HCT116 (cell line): ENCODE data around the gene PTCH2.

ENCODE experiments used
- ELF1 ChIP-seq: IDR thresholded peaks from 2 replicates; pipeline ENCODE4 v1.6.1; 2012; ENCODE audit warnings: low read depth, borderline replicate concordance
- EZH2 ChIP-seq: fragments of 200-600 bp; sonication (generic); IDR thresholded peaks from 2 replicates; pipeline ENCODE4 v1.6.1; 2017; ENCODE audit warnings: antibody characterized with exemption, mixed run types
- EZH2phosphoT487 ChIP-seq: fragments of 200-600 bp; IDR thresholded peaks from 2 replicates; pipeline ENCODE4 v1.6.1; 2018; ENCODE audit warnings: antibody characterized with exemption, borderline replicate concordance
- JUND ChIP-seq: IDR thresholded peaks from 2 replicates; pipeline ENCODE4 v1.6.1; 2012
- POLR2A ChIP-seq: IDR thresholded peaks from 2 replicates; pipeline ENCODE4 v1.7.0; 2011; ENCODE audit warnings: borderline replicate concordance; ENCODE audit not compliant: insufficient read depth, insufficient read length; ENCODE audit errors: extremely low read depth
- POLR2AphosphoS5 ChIP-seq: IDR thresholded peaks from 2 replicates; pipeline ENCODE4 v1.6.1; 2011; ENCODE audit warnings: mild to moderate bottlenecking, low read depth, low read length, moderate library complexity
- SP1 ChIP-seq: IDR thresholded peaks from 2 replicates; pipeline ENCODE4 v1.6.1; 2012; ENCODE audit warnings: low read depth
- SRF ChIP-seq: IDR thresholded peaks from 2 replicates; pipeline ENCODE4 v1.6.1; 2012; ENCODE audit warnings: low read depth
- YY1 ChIP-seq: IDR thresholded peaks from 2 replicates; pipeline ENCODE4 v1.6.1; 2011; ENCODE audit warnings: low read length, low read depth, moderate library complexity, mild to moderate bottlenecking; ENCODE audit not compliant: insufficient replicate concordance; ENCODE audit errors: extremely low read depth
- ZFX ChIP-seq: fragments of 450-650 bp; IDR thresholded peaks from 2 replicates; pipeline ENCODE4 v1.6.1; 2017
- TF ChIP-seq, protein P1 (sequence below), 3 experiments: fragments of 200-600 bp in 1 of 3; sonication (generic) in 1 of 3; IDR thresholded peaks in 2 of 3; conservative IDR thresholded peaks in 1 of 3; 2 replicates each; pipeline ENCODE4 v1.5.1; 2012 to 2017; ENCODE audit warnings: low read depth in 2 of 3, low read length in 2 of 3, antibody characterized with exemption in 1 of 3, borderline replicate concordance in 1 of 3, control low read depth in 1 of 3, mild to moderate bottlenecking in 1 of 3, mixed read lengths in 1 of 3, mixed run types in 1 of 3, moderate library complexity in 1 of 3; ENCODE audit not compliant: insufficient read depth in 1 of 3
- TF ChIP-seq, protein P2 (sequence below): IDR thresholded peaks from 2 replicates; pipeline ENCODE4 v1.6.1; 2011; ENCODE audit warnings: mild to moderate bottlenecking, low read length, moderate library complexity; ENCODE audit not compliant: insufficient replicate concordance; ENCODE audit errors: extremely low read depth
- TF ChIP-seq, protein P3 (sequence below): IDR thresholded peaks from 2 replicates; pipeline ENCODE4 v1.6.1; 2012

DNA sequence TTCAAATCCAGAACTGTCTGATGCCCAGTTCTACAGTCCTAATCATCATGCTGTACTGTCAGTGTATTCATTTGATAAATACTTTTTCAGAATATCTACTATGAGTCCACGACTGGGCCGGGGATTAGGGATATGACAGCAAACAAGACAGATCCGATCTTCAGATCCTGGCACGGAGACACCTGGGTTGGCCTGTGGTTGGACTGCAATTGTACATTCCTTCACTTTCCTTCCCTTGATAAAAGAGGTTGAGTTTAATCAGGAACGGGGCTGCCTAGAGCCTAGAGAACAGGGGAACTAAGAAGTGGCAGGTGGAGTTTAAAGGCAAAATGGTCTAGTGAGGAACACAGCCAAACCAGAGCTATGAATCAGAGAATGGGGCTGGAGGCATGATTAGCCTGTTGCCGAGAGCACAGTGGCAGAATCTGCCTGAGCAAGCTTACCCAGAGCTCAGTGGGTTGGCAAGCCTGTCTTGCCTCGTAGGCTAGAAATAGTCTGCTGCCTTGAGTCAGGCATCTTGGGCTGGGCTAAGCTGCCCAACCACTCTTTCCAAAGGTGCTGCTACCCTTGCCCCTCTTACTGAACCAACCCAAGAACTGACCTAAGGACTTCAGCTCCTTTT is 38.1 kb upstream of the PTCH2 start:
- no peak for TF ChIP-seq JUND
- TF ChIP-seq EZH2phosphoT487: no peak
- TF ChIP-seq, protein P1, sequence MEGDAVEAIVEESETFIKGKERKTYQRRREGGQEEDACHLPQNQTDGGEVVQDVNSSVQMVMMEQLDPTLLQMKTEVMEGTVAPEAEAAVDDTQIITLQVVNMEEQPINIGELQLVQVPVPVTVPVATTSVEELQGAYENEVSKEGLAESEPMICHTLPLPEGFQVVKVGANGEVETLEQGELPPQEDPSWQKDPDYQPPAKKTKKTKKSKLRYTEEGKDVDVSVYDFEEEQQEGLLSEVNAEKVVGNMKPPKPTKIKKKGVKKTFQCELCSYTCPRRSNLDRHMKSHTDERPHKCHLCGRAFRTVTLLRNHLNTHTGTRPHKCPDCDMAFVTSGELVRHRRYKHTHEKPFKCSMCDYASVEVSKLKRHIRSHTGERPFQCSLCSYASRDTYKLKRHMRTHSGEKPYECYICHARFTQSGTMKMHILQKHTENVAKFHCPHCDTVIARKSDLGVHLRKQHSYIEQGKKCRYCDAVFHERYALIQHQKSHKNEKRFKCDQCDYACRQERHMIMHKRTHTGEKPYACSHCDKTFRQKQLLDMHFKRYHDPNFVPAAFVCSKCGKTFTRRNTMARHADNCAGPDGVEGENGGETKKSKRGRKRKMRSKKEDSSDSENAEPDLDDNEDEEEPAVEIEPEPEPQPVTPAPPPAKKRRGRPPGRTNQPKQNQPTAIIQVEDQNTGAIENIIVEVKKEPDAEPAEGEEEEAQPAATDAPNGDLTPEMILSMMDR (IDR thresholded peaks at IDR 0.05 in 2 of 3, conservative IDR thresholded peaks at IDR 0.05 in 1 of 3; ENCODE audit: borderline replicate concordance in 1 of 3, insufficient read depth in 1 of 3, low read depth in 2 of 3, low read length in 2 of 3): no peak
- TF ChIP-seq POLR2A: no peak
- TF ChIP-seq, protein P2, sequence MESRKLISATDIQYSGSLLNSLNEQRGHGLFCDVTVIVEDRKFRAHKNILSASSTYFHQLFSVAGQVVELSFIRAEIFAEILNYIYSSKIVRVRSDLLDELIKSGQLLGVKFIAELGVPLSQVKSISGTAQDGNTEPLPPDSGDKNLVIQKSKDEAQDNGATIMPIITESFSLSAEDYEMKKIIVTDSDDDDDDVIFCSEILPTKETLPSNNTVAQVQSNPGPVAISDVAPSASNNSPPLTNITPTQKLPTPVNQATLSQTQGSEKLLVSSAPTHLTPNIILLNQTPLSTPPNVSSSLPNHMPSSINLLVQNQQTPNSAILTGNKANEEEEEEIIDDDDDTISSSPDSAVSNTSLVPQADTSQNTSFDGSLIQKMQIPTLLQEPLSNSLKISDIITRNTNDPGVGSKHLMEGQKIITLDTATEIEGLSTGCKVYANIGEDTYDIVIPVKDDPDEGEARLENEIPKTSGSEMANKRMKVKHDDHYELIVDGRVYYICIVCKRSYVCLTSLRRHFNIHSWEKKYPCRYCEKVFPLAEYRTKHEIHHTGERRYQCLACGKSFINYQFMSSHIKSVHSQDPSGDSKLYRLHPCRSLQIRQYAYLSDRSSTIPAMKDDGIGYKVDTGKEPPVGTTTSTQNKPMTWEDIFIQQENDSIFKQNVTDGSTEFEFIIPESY: no peak
- TF ChIP-seq EZH2: no peak
- TF ChIP-seq POLR2AphosphoS5: no peak
- no peak for TF ChIP-seq SRF
- no peak for TF ChIP-seq ZFX
- TF ChIP-seq ELF1: no peak
- TF ChIP-seq, protein P3, sequence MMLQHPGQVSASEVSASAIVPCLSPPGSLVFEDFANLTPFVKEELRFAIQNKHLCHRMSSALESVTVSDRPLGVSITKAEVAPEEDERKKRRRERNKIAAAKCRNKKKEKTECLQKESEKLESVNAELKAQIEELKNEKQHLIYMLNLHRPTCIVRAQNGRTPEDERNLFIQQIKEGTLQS: no peak
- no peak for TF ChIP-seq SP1
- TF ChIP-seq YY1: no peak
